ENCODE measurements around the gene DIPK2B.

DNA sequence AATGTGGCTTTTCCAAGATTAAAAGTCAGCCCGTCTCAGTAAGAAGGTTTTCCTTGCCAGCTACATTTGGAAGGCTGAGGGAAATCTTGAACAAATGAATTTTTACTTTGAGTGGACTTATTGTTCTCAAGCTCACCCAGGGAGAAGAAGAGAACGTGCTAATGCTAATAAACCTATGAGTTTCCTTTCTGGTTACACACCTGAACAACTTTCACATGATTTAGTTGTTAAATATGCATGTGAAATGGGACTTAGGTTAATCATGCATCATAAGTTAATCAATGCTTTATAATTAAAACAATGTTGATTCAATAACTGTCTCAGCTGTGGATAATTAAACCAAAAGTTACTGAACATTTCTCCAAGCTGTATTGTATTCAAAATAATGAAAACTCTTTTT lies 33.9 kb downstream of the DIPK2B start:
- TF ChIP-seq, protein P1, sequence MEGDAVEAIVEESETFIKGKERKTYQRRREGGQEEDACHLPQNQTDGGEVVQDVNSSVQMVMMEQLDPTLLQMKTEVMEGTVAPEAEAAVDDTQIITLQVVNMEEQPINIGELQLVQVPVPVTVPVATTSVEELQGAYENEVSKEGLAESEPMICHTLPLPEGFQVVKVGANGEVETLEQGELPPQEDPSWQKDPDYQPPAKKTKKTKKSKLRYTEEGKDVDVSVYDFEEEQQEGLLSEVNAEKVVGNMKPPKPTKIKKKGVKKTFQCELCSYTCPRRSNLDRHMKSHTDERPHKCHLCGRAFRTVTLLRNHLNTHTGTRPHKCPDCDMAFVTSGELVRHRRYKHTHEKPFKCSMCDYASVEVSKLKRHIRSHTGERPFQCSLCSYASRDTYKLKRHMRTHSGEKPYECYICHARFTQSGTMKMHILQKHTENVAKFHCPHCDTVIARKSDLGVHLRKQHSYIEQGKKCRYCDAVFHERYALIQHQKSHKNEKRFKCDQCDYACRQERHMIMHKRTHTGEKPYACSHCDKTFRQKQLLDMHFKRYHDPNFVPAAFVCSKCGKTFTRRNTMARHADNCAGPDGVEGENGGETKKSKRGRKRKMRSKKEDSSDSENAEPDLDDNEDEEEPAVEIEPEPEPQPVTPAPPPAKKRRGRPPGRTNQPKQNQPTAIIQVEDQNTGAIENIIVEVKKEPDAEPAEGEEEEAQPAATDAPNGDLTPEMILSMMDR (IDR thresholded peaks at IDR 0.05): no peak
- TF ChIP-seq POLR2A (IDR thresholded peaks at IDR 0.05): no peak
- no peak for TF ChIP-seq POLR2AphosphoS5 (IDR thresholded peaks at IDR 0.05)

All from upper lobe of left lung (tissue), 4 donors.